Fibroblast of villous mesenchyme (primary cell): Measurements from ENCODE around the gene HOXC11. TPM values are rescaled to one million over a fixed set of nuclear protein-coding genes. Genes with fewer than 3 reads are reported as not detected.

Experiments used
- DNase-seq: peaks from one replicate; pipeline ENCODE4 v3.0.0-alpha.2; 2010; ENCODE audit warnings: low read depth
- H3K4me3 ChIP-seq: 2 replicates; pipeline ENCODE4 v1.5.1; 2011; ENCODE audit warnings: low read depth, mild to moderate bottlenecking, low read length
- CTCF ChIP-seq: IDR thresholded peaks from 2 replicates; pipeline ENCODE4 v1.5.1; 2012; ENCODE audit warnings: low read depth, mild to moderate bottlenecking, low read length; ENCODE audit not compliant: insufficient read depth
- total RNA-seq: library from RNA; depleted of rRNA; stranded (reverse); fragments of >200 nt; gene quantifications from 2 replicates; pipeline ENCODE4 v1.2.3, GENCODE V29; 2012

HOXC11 gene
- total RNA-seq, 1 donor, result 0.86 TPM

- DNase-seq, result no peak
- no peak overlapping the region for H3K4me3 ChIP-seq
- no peak for TF ChIP-seq CTCF
These were observed 27.7 kb upstream of the HOXC11 start for GRCh38 chr12:53944907-53945847.

- no peak overlapping the region for H3K4me3 ChIP-seq
- TF ChIP-seq CTCF, result no peak
- DNase-seq, result no peak
These were observed 25.2 kb upstream of the HOXC11 start for GRCh38 chr12:53947743-53948142.

GRCh38 chr12:53948650-53949593, 24.0 kb upstream of the HOXC11 start:
- H3K4me3 ChIP-seq, result no peak overlapping the region
- no peak for TF ChIP-seq CTCF
- no peak for DNase-seq

- no peak for TF ChIP-seq CTCF
- DNase-seq, result no peak
These were observed 23.1 kb upstream of the HOXC11 start for GRCh38 chr12:53949631-53950436.

GRCh38 chr12:53950437-53950773, 22.5 kb upstream of the HOXC11 start:
- H3K4me3 ChIP-seq, result no peak overlapping the region
- no peak for TF ChIP-seq CTCF
- DNase-seq, result no peak

More at GRCh38 chr12:53949631-53950436, 23.1 kb upstream of the HOXC11 start:
- H3K4me3 ChIP-seq, result no peak overlapping the region
